CD8-positive, alpha-beta memory T cell (primary cell): ENCODE measurements around the gene IL1RAPL1. TPM values are rescaled to one million over a fixed set of nuclear protein-coding genes. Genes with fewer than 3 reads are reported as not detected.

ENCODE experiments used
- CTCF ChIA-PET: fragments of 350-600 bp; sonication (Branson Sonifier 250); formaldehyde crosslinking; loops from one replicate; lab custom pipeline; 2021; ENCODE audit warnings: antibody characterized with exemption; lab: Charles Lee
- POLR2A ChIA-PET: fragments of 350-600 bp; sonication (Branson Sonifier 250); formaldehyde crosslinking; loops from one replicate; lab custom pipeline; 2021; ENCODE audit warnings: antibody characterized with exemption; lab: Charles Lee
- DNase-seq, 5 donors: peaks; one replicate each; pipeline versions ENCODE4 v3.0.0 to v3.0.0-alpha.2; 2020 to 2022; ENCODE audit warnings: mixed read lengths in 1 of 5
- H3K27ac ChIP-seq: one replicate; pipeline ENCODE4 v1.7.0; 2013; ENCODE audit warnings: low read depth, mild to moderate bottlenecking, low read length, moderate library complexity
- H3K27me3 ChIP-seq: 2 replicates; pipeline ENCODE4 v1.7.0; 2013; ENCODE audit warnings: low read length, mild to moderate bottlenecking; ENCODE audit not compliant: insufficient read depth, poor library complexity, severe bottlenecking
- H3K36me3 ChIP-seq: 2 replicates; pipeline ENCODE4 v1.7.0; 2013; ENCODE audit warnings: mild to moderate bottlenecking, low read length, moderate library complexity; ENCODE audit not compliant: insufficient read depth
- H3K4me1 ChIP-seq: 2 replicates; pipeline ENCODE4 v1.7.0; 2013; ENCODE audit warnings: mild to moderate bottlenecking, low read length, moderate library complexity; ENCODE audit not compliant: insufficient read depth
- H3K4me3 ChIP-seq: 2 replicates; pipeline ENCODE4 v1.7.0; 2013; ENCODE audit warnings: mild to moderate bottlenecking, low read length
- H3K9me3 ChIP-seq: 2 replicates; pipeline ENCODE4 v1.7.0; 2013; ENCODE audit warnings: mild to moderate bottlenecking, low read length
- H3K27ac Mint-ChIP-seq, 8 donors: one replicate each; pipeline ENCODE4 v1.8.0; 2020 to 2021; ENCODE audit warnings: mixed read lengths in 8 of 8, mild to moderate bottlenecking in 6 of 8, inconsistent platforms in 3 of 8, moderate library complexity in 3 of 8
- H3K27me3 Mint-ChIP-seq, 2 donors: one replicate each; pipeline ENCODE4 v1.8.0; 2020 to 2021; ENCODE audit warnings: mixed read lengths in 2 of 2, mild to moderate bottlenecking in 1 of 2, moderate library complexity in 1 of 2
- H3K36me3 Mint-ChIP-seq, 3 donors: one replicate each; pipeline ENCODE4 v1.8.0; 2020 to 2021; ENCODE audit warnings: mixed read lengths in 3 of 3, inconsistent platforms in 1 of 3, mild to moderate bottlenecking in 1 of 3
- H3K4me1 Mint-ChIP-seq, 3 donors: one replicate each; pipeline ENCODE4 v1.8.0; 2020 to 2021; ENCODE audit warnings: mixed read lengths in 3 of 3, inconsistent platforms in 1 of 3, mild to moderate bottlenecking in 1 of 3
- H3K4me3 Mint-ChIP-seq, 7 donors: one replicate each; pipeline ENCODE4 v1.8.0; 2020 to 2021; ENCODE audit warnings: mixed read lengths in 7 of 7, mild to moderate bottlenecking in 6 of 7, moderate library complexity in 4 of 7, inconsistent platforms in 2 of 7
- H3K9me3 Mint-ChIP-seq, 5 donors: one replicate each; pipeline ENCODE4 v1.8.0; 2020 to 2022; ENCODE audit warnings: mixed read lengths in 5 of 5, mild to moderate bottlenecking in 3 of 5, moderate library complexity in 2 of 5, inconsistent platforms in 1 of 5
- polyA plus RNA-seq: library from polyadenylated mRNA; unstranded; fragments of 300-500 nt; fragmentation: Illumina TruSeq; gene quantifications from one replicate; pipeline ENCODE4 v1.2.3, GENCODE V29; 2021
- total RNA-seq, 2 experiments: library from RNA; stranded (reverse); gene quantifications; one replicate each; pipeline ENCODE4 v1.2.3, GENCODE V29; 2021

The IL1RAPL1 gene
- total and polyA plus RNA-seq, 3 experiments from 2014 or later: not detected

- H3K27ac ChIP-seq: no peak overlapping the region
- Mint-ChIP-seq H3K27ac (no peak overlapping the region), H3K4me1 (no peaks in the 10 kb centered on the region), H3K27me3 (no peaks in the 10 kb centered on the region), H3K36me3 (no peaks in the 10 kb centered on the region), H3K4me3 (no peak overlapping the region), H3K9me3 (peaks cover 0 to 5% (median 0%) of the 10 kb centered on the region in 5 donors)
- ChIA-PET CTCF (no interaction called here), POLR2A (no interaction called here)
- no peaks in the 10 kb centered on the region for H3K4me1 ChIP-seq
- no peaks in the 10 kb centered on the region for H3K36me3 ChIP-seq
- no peaks in the 10 kb centered on the region for H3K9me3 ChIP-seq
- H3K4me3 ChIP-seq: no peak overlapping the region
- DNase-seq: no peak
- no peaks in the 10 kb centered on the region for H3K27me3 ChIP-seq
These were observed 372.8 kb downstream of the IL1RAPL1 start for GRCh38 chrX:28960063-28960462.

GRCh38 chrX:28966331-28966730 lies 379.1 kb downstream of the IL1RAPL1 start:
- no peaks in the 10 kb centered on the region for H3K4me1 ChIP-seq
- H3K9me3 ChIP-seq: no peaks in the 10 kb centered on the region
- no peak overlapping the region for H3K4me3 ChIP-seq
- Mint-ChIP-seq H3K27ac (no peak overlapping the region), H3K36me3 (no peaks in the 10 kb centered on the region), H3K9me3 (peaks cover 0 to 3% (median 0%) of the 10 kb centered on the region in 5 donors), H3K4me3 (no peak overlapping the region), H3K27me3 (no peaks in the 10 kb centered on the region), H3K4me1 (no peaks in the 10 kb centered on the region)
- no peak overlapping the region for H3K27ac ChIP-seq
- H3K36me3 ChIP-seq: no peaks in the 10 kb centered on the region
- POLR2A ChIA-PET: no interaction called here
- H3K27me3 ChIP-seq: no peaks in the 10 kb centered on the region
- CTCF ChIA-PET: no interaction called here
- no peak for DNase-seq

GRCh38 chrX:28969126-28969525 lies 381.9 kb downstream of the IL1RAPL1 start:
- no peaks in the 10 kb centered on the region for H3K4me1 Mint-ChIP-seq
- Histone ChIP-seq H3K27me3 (no peaks in the 10 kb centered on the region), H3K9me3 (no peaks in the 10 kb centered on the region), H3K4me3 (no peak overlapping the region), H3K4me1 (no peaks in the 10 kb centered on the region), H3K36me3 (no peaks in the 10 kb centered on the region), H3K27ac (no peak overlapping the region)
- H3K36me3 Mint-ChIP-seq: no peaks in the 10 kb centered on the region
- H3K9me3 Mint-ChIP-seq: peaks cover 0 to 8% (median 6%) of the 10 kb centered on the region in 5 donors
- no peaks in the 10 kb centered on the region for H3K27me3 Mint-ChIP-seq
- ChIA-PET CTCF (no interaction called here), POLR2A (no interaction called here)
- no peak for DNase-seq
- no peak overlapping the region for H3K27ac Mint-ChIP-seq
- no peak overlapping the region for H3K4me3 Mint-ChIP-seq

GRCh38 chrX:28979877-28980276 lies 392.6 kb downstream of the IL1RAPL1 start:
- no peak overlapping the region for H3K4me3 Mint-ChIP-seq
- no peak overlapping the region for H3K27ac ChIP-seq
- H3K36me3 Mint-ChIP-seq: no peaks in the 10 kb centered on the region
- no peaks in the 10 kb centered on the region for H3K4me1 Mint-ChIP-seq
- no peaks in the 10 kb centered on the region for H3K4me1 ChIP-seq
- ChIA-PET POLR2A (no interaction called here), CTCF (no interaction called here)
- H3K36me3 ChIP-seq: no peaks in the 10 kb centered on the region
- H3K27ac Mint-ChIP-seq: no peak overlapping the region
- no peak overlapping the region for H3K4me3 ChIP-seq
- H3K27me3 ChIP-seq: no peaks in the 10 kb centered on the region
- H3K9me3 ChIP-seq: no peaks in the 10 kb centered on the region
- DNase-seq: no peak
- H3K27me3 Mint-ChIP-seq: no peaks in the 10 kb centered on the region
- peaks cover 2 to 13% (median 5%) of the 10 kb centered on the region in 5 donors for H3K9me3 Mint-ChIP-seq

GRCh38 chrX:28981952-28982351 lies 394.7 kb downstream of the IL1RAPL1 start:
- DNase-seq: no peak
- Histone ChIP-seq H3K4me1 (no peaks in the 10 kb centered on the region), H3K36me3 (no peaks in the 10 kb centered on the region), H3K9me3 (no peaks in the 10 kb centered on the region), H3K4me3 (no peak overlapping the region), H3K27ac (no peak overlapping the region), H3K27me3 (no peaks in the 10 kb centered on the region)
- H3K36me3 Mint-ChIP-seq: no peaks in the 10 kb centered on the region
- H3K27ac Mint-ChIP-seq: no peak overlapping the region
- H3K4me3 Mint-ChIP-seq: no peak overlapping the region
- ChIA-PET POLR2A (no interaction called here), CTCF (no interaction called here)
- H3K9me3 Mint-ChIP-seq: peaks cover 2 to 14% (median 7%) of the 10 kb centered on the region in 5 donors
- no peaks in the 10 kb centered on the region for H3K4me1 Mint-ChIP-seq
- H3K27me3 Mint-ChIP-seq: no peaks in the 10 kb centered on the region

- Histone ChIP-seq H3K9me3 (no peaks in the 10 kb centered on the region), H3K27me3 (no peaks in the 10 kb centered on the region), H3K36me3 (no peaks in the 10 kb centered on the region), H3K4me3 (no peak overlapping the region), H3K4me1 (no peaks in the 10 kb centered on the region), H3K27ac (no peak overlapping the region)
- H3K36me3 Mint-ChIP-seq: no peaks in the 10 kb centered on the region
- H3K4me3 Mint-ChIP-seq: no peak overlapping the region
- H3K4me1 Mint-ChIP-seq: no peaks in the 10 kb centered on the region
- H3K27ac Mint-ChIP-seq: no peak overlapping the region
- CTCF ChIA-PET: no interaction called here
- no peak for DNase-seq
- no peaks in the 10 kb centered on the region for H3K27me3 Mint-ChIP-seq
- POLR2A ChIA-PET: no interaction called here
- H3K9me3 Mint-ChIP-seq: peaks cover 0 to 11% (median 7%) of the 10 kb centered on the region in 5 donors
These were observed 401.0 kb downstream of the IL1RAPL1 start for GRCh38 chrX:28988246-28988645.

GRCh38 chrX:28997706-28998463 lies 410.6 kb downstream of the IL1RAPL1 start:
- no peaks in the 10 kb centered on the region for H3K27me3 ChIP-seq
- H3K27ac ChIP-seq: no peak overlapping the region
- Mint-ChIP-seq H3K27me3 (no peaks in the 10 kb centered on the region), H3K4me1 (no peaks in the 10 kb centered on the region), H3K4me3 (no peak overlapping the region), H3K36me3 (no peaks in the 10 kb centered on the region), H3K9me3 (peaks cover 0 to 8% (median 3%) of the 10 kb centered on the region in 5 donors), H3K27ac (no peak overlapping the region)
- H3K4me1 ChIP-seq: no peaks in the 10 kb centered on the region
- CTCF ChIA-PET: no interaction called here
- no peak for DNase-seq
- no peaks in the 10 kb centered on the region for H3K36me3 ChIP-seq
- H3K9me3 ChIP-seq: no peaks in the 10 kb centered on the region
- POLR2A ChIA-PET: no interaction called here
- H3K4me3 ChIP-seq: no peak overlapping the region

- H3K4me1 ChIP-seq: no peaks in the 10 kb centered on the region
- H3K9me3 ChIP-seq: no peaks in the 10 kb centered on the region
- no peaks in the 10 kb centered on the region for H3K36me3 ChIP-seq
- H3K9me3 Mint-ChIP-seq: peaks cover 0 to 6% (median 3%) of the 10 kb centered on the region in 5 donors
- ChIA-PET CTCF (no interaction called here), POLR2A (no interaction called here)
- no peak overlapping the region for H3K27ac Mint-ChIP-seq
- DNase-seq: no peak
- peaks cover 0 to 2% of the 10 kb centered on the region in 2 donors for H3K27me3 Mint-ChIP-seq
- no peaks in the 10 kb centered on the region for H3K27me3 ChIP-seq
- no peak overlapping the region for H3K27ac ChIP-seq
- H3K4me1 Mint-ChIP-seq: no peaks in the 10 kb centered on the region
- H3K36me3 Mint-ChIP-seq: no peaks in the 10 kb centered on the region
- H3K4me3 ChIP-seq: no peak overlapping the region
- H3K4me3 Mint-ChIP-seq: no peak overlapping the region
These were observed 411.4 kb downstream of the IL1RAPL1 start for GRCh38 chrX:28998609-28999135.
